ENCODE results near the gene NTN4.
"Not testable (repeated sequence)": the region's sequence is repeated elsewhere in the genome, so short reads cannot be mapped to it uniquely, and the experiment has no call there.

Gene NTN4

DNA sequence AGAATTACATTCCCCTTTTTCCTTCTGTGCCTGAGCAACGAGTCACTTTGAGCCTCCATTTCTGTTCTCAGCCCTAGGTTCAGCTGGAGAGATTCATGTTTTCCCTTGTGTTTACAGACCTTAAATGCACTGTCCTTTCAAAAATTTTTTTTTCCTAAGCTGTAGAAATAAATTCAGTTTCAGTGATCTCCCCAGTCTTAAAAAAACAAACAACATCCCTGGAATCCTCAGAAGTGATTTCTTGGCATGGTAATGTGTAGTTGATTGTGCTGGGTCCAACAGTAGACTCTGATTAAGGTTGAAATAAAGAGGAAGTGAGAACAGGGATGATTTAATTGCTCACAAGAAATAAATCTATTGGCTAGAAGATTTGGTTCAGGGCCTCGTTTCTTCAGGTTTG, 89.3 kb downstream of the NTN4 start:
- Histone ChIP-seq H3K9me3 (ENCODE audit: low read length) (no peaks in the 10 kb centered on the region), H3K9ac (ENCODE audit: low read length) (no peak overlapping the region), H3K27me3 (ENCODE audit: control insufficient read depth in 1 of 2, insufficient read depth in 2 of 2, low read length in 2 of 2) (no peaks in the 10 kb centered on the region), H3K36me3 (ENCODE audit: insufficient read depth, low read length) (no peaks in the 10 kb centered on the region), H3K4me3 (ENCODE audit: low read depth in 1 of 2, low read length in 2 of 2) (no peak overlapping the region), H3K27ac (ENCODE audit: low read depth, low read length) (no peak overlapping the region), H3K4me1 (ENCODE audit: insufficient read depth, low read length) (no peaks in the 10 kb centered on the region)

- Histone ChIP-seq H3K9me3 (ENCODE audit: low read length) (no peaks in the 10 kb centered on the region), H3K4me1 (ENCODE audit: insufficient read depth, low read length) (no peaks in the 10 kb centered on the region), H3K9ac (ENCODE audit: low read length) (no peak overlapping the region), H3K27me3 (ENCODE audit: control insufficient read depth in 1 of 2, insufficient read depth in 2 of 2, low read length in 2 of 2) (no peaks in the 10 kb centered on the region), H3K27ac (ENCODE audit: low read depth, low read length) (no peak overlapping the region), H3K4me3 (ENCODE audit: low read depth in 1 of 2, low read length in 2 of 2) (no peak overlapping the region), H3K36me3 (ENCODE audit: insufficient read depth, low read length) (no peaks in the 10 kb centered on the region)
Observed at GRCh38 chr12:95700316-95700785, 90.2 kb downstream of the NTN4 start.

DNA sequence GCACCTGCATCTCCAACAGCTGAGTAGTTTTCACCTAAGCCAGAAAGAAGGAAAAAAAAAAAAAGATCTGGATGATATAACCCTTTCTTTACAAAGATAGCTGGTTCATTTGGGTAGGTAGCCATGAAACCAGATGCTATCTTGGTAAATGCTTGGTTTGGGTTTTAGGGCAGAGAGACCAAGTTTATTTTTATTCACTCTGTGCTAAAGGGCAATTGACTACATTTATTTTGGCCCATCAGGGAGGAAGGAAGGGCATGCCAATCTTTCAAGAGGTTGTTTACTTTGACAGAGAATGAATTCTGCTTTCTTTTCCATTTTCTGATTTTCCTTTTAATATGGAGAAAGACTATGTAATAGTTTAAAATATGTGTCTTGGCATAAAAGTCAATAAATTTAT, 91.0 kb downstream of the NTN4 start:
- Histone ChIP-seq H3K27me3 (ENCODE audit: control insufficient read depth in 1 of 2, insufficient read depth in 2 of 2, low read length in 2 of 2) (no peaks in the 10 kb centered on the region), H3K4me3 (ENCODE audit: low read depth in 1 of 2, low read length in 2 of 2) (no peak overlapping the region), H3K27ac (ENCODE audit: low read depth, low read length) (no peak overlapping the region), H3K9ac (ENCODE audit: low read length) (no peak overlapping the region), H3K9me3 (ENCODE audit: low read length) (no peaks in the 10 kb centered on the region), H3K36me3 (ENCODE audit: insufficient read depth, low read length) (no peaks in the 10 kb centered on the region), H3K4me1 (ENCODE audit: insufficient read depth, low read length) (no peaks in the 10 kb centered on the region)

GRCh38 chr12:95694136-95694535, 96.4 kb downstream of the NTN4 start:
- Histone ChIP-seq H3K4me1 (ENCODE audit: insufficient read depth, low read length) (no peaks in the 10 kb centered on the region), H3K9me3 (ENCODE audit: low read length) (no peaks in the 10 kb centered on the region), H3K36me3 (ENCODE audit: insufficient read depth, low read length) (no peaks in the 10 kb centered on the region), H3K27ac (ENCODE audit: low read depth, low read length) (no peak overlapping the region), H3K4me3 (ENCODE audit: low read depth in 1 of 2, low read length in 2 of 2) (no peak overlapping the region), H3K27me3 (ENCODE audit: control insufficient read depth in 1 of 2, insufficient read depth in 2 of 2, low read length in 2 of 2) (no peaks in the 10 kb centered on the region), H3K9ac (ENCODE audit: low read length) (no peak overlapping the region)

GRCh38 chr12:95693689-95694088, 96.9 kb downstream of the NTN4 start:
- Histone ChIP-seq H3K36me3 (ENCODE audit: insufficient read depth, low read length) (no peaks in the 10 kb centered on the region), H3K9me3 (ENCODE audit: low read length) (no peaks in the 10 kb centered on the region), H3K27ac (ENCODE audit: low read depth, low read length) (no peak overlapping the region), H3K4me3 (ENCODE audit: low read depth in 1 of 2, low read length in 2 of 2) (no peak overlapping the region), H3K27me3 (ENCODE audit: control insufficient read depth in 1 of 2, insufficient read depth in 2 of 2, low read length in 2 of 2) (no peaks in the 10 kb centered on the region), H3K4me1 (ENCODE audit: insufficient read depth, low read length) (no peaks in the 10 kb centered on the region), H3K9ac (ENCODE audit: low read length) (no peak overlapping the region)

DNA sequence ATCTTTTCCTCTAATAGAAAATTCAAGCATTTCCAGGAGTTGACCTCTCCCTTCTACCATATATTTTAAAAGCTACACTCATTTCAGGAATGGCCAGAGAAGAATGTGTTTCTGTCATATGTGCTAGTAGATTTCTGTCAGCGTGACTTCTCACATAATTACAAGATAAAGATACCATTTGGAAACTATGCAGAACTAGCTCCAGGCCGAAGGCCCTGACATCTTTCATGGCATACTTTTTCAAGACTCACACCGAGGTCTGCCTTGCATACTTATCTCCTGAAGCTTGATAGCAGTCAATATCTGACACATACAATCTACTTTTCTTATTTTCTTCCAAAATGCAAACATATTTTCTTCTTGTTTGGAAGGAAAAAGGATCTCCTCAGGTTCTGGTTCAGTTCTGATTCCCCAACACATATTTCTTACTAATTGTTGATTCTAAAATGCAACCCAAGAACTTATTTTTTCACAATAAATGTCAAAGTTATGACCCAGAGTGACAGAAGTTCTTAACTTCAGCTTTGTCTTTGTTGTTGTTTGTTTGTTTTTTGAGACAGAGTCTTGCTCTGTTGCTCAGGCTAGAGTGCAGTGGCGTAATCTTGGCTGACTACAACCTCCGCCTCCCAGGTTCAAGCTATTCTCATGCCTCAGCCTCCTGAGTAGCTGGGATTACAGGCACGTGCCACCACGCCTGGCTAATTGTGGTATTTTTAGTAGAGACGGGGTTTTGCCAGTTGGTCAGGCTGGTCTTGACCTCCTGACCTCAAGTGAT, 99.5 kb downstream of the NTN4 start:
- Histone ChIP-seq H3K36me3 (ENCODE audit: insufficient read depth, low read length) (no peaks in the 10 kb centered on the region), H3K4me3 (ENCODE audit: low read depth in 1 of 2, low read length in 2 of 2) (no peak overlapping the region), H3K9me3 (ENCODE audit: low read length) (no peaks in the 10 kb centered on the region), H3K27ac (ENCODE audit: low read depth, low read length) (no peak overlapping the region), H3K27me3 (ENCODE audit: control insufficient read depth in 1 of 2, insufficient read depth in 2 of 2, low read length in 2 of 2) (no peaks in the 10 kb centered on the region), H3K9ac (ENCODE audit: low read length) (no peak overlapping the region), H3K4me1 (ENCODE audit: insufficient read depth, low read length) (no peaks in the 10 kb centered on the region)

- no peak overlapping the region for H3K4me3 ChIP-seq (ENCODE audit: low read depth in 1 of 2, low read length in 2 of 2)
- H3K27ac ChIP-seq (ENCODE audit: low read depth, low read length) = no peak overlapping the region
- H3K36me3 ChIP-seq (ENCODE audit: insufficient read depth, low read length) = no peaks in the 10 kb centered on the region
Observed at GRCh38 chr12:95687937-95688336, 102.6 kb downstream of the NTN4 start.

DNA sequence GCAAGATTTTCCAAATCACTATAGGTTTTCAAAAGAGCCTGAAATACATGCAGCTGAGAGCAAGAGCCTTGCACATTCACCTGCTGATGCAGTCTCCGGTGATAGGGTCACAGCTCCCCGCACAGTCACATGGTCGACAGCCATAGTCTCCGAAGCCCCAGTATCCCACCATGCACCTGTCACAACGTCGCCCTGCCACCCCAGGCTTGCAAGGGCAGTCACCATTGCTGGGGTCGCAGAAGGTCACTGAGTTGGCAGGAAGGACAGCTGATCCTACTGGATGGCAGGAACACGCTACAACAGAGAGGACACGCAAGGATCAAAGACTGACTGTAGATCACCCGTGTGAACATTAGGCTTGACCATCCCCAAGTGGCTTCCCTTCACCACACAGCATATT, 107.1 kb downstream of the NTN4 start:
- Histone ChIP-seq H3K27me3 (ENCODE audit: control insufficient read depth in 1 of 2, insufficient read depth in 2 of 2, low read length in 2 of 2) (no peaks in the 10 kb centered on the region), H3K9ac (ENCODE audit: low read length) (no peak overlapping the region), H3K36me3 (ENCODE audit: insufficient read depth, low read length) (no peaks in the 10 kb centered on the region), H3K4me1 (ENCODE audit: insufficient read depth, low read length) (no peaks in the 10 kb centered on the region), H3K27ac (ENCODE audit: low read depth, low read length) (no peak overlapping the region), H3K4me3 (ENCODE audit: low read depth in 1 of 2, low read length in 2 of 2) (no peak overlapping the region), H3K9me3 (ENCODE audit: low read length) (no peaks in the 10 kb centered on the region)

More at GRCh38 chr12:95687937-95688336, 102.6 kb downstream of the NTN4 start:
- H3K9ac ChIP-seq (ENCODE audit: low read length) = no peak overlapping the region
- H3K4me1 ChIP-seq (ENCODE audit: insufficient read depth, low read length) = no peaks in the 10 kb centered on the region
- H3K9me3 ChIP-seq (ENCODE audit: low read length) = no peaks in the 10 kb centered on the region
- H3K27me3 ChIP-seq (ENCODE audit: control insufficient read depth in 1 of 2, insufficient read depth in 2 of 2, low read length in 2 of 2) = no peaks in the 10 kb centered on the region

DNA sequence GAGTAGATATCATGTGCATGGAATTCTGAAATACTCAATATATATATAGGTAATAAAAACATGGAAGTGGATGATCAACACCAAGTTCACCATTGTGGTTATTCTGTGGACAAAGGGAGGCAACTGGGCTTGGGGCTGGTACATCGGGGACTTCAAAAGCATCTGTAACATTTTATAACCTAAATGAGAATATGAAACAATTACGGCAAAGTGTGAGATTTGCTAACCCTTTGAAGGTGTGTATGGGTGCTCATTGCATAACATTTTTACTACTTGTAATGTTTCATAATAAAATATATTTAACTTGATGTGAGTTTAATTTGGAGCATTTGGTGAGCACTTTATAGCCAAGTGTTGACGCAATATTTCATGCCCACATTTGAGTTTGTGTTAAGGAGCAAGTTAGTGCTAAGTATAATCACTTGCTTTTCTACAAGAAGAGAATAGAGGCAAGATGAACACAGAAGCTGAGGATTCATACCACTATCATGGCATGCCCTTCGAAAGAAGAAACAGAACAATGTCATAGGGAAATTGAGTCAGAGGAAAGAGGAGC, 109.3 kb downstream of the NTN4 start:
- no peak overlapping the region for H3K27ac ChIP-seq (ENCODE audit: low read depth, low read length)
- H3K36me3 ChIP-seq (ENCODE audit: insufficient read depth, low read length) = no peaks in the 10 kb centered on the region
- H3K4me3 ChIP-seq (ENCODE audit: low read depth in 1 of 2, low read length in 2 of 2) = no peak overlapping the region

DNA sequence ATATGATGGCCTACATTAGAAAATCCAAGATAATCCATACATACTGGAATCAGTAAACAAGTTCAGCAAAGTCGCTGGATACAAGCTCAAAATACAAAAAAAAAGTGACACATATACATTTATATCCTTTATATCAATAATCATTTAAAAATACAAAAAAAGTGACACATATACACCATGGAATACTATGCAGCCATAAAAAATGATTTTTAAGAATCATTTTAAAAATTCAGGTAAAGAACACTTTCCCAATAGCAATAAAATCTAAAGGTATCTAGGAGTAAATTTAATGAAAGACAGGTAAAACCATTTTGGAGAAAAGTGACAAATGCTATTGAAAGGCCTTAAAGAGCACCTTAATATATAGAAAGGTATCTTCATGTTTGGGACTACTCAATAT, 111.9 kb downstream of the NTN4 start:
- Histone ChIP-seq H3K36me3 (ENCODE audit: insufficient read depth, low read length) (no peaks in the 10 kb centered on the region), H3K9ac (ENCODE audit: low read length) (no peak overlapping the region), H3K27ac (ENCODE audit: low read depth, low read length) (no peak overlapping the region), H3K9me3 (ENCODE audit: low read length) (no peaks in the 10 kb centered on the region), H3K4me1 (ENCODE audit: insufficient read depth, low read length) (no peaks in the 10 kb centered on the region), H3K4me3 (ENCODE audit: low read depth in 1 of 2, low read length in 2 of 2) (no peak overlapping the region), H3K27me3 (ENCODE audit: control insufficient read depth in 1 of 2, insufficient read depth in 2 of 2, low read length in 2 of 2) (no peaks in the 10 kb centered on the region)

More for the DNA sequence above, 109.3 kb downstream of the NTN4 start:
- Histone ChIP-seq H3K4me1 (ENCODE audit: insufficient read depth, low read length) (no peaks in the 10 kb centered on the region), H3K27me3 (ENCODE audit: control insufficient read depth in 1 of 2, insufficient read depth in 2 of 2, low read length in 2 of 2) (no peaks in the 10 kb centered on the region), H3K9ac (ENCODE audit: low read length) (no peak overlapping the region), H3K9me3 (ENCODE audit: low read length) (no peaks in the 10 kb centered on the region)

GRCh38 chr12:95677782-95678181, 112.8 kb downstream of the NTN4 start:
- H3K36me3 ChIP-seq (ENCODE audit: insufficient read depth, low read length); H3K9me3 ChIP-seq (ENCODE audit: low read length); H3K4me1 ChIP-seq (ENCODE audit: insufficient read depth, low read length); H3K27ac ChIP-seq (ENCODE audit: low read depth, low read length); H3K9ac ChIP-seq (ENCODE audit: low read length); H3K4me3 ChIP-seq (ENCODE audit: low read depth in 1 of 2, low read length in 2 of 2); H3K27me3 ChIP-seq (ENCODE audit: control insufficient read depth in 1 of 2, insufficient read depth in 2 of 2, low read length in 2 of 2): not testable (repeated sequence)

DNA sequence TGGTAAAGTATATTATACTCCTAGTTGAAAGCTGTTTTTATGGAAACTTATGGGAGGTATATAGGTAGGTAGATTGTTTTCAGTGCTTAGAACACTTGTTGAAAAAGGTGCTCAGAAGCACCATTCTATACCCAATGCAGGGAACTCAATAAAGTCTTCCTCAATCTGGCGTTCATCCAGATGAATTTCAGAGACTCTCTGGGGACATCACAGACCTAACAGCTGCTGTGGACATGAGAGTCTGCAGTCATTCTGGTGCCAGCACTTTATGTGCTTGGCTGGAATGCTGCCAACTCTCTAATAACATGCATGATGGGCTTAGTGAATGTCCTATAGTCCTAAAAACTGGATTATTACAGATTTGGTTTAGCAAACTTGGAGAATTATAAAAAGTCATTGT, 115.9 kb downstream of the NTN4 start:
- Histone ChIP-seq H3K4me1 (ENCODE audit: insufficient read depth, low read length) (no peaks in the 10 kb centered on the region), H3K4me3 (ENCODE audit: low read depth in 1 of 2, low read length in 2 of 2) (no peak overlapping the region), H3K27ac (ENCODE audit: low read depth, low read length) (no peak overlapping the region), H3K36me3 (ENCODE audit: insufficient read depth, low read length) (no peaks in the 10 kb centered on the region), H3K9me3 (ENCODE audit: low read length) (no peaks in the 10 kb centered on the region), H3K27me3 (ENCODE audit: control insufficient read depth in 1 of 2, insufficient read depth in 2 of 2, low read length in 2 of 2) (no peaks in the 10 kb centered on the region), H3K9ac (ENCODE audit: low read length) (no peak overlapping the region)

Data from muscle layer of colon (tissue), 2 donors.